GM10266 (cell line): ENCODE data around the gene CCDC68.

Experiments
- DNase-seq: peaks from one replicate; pipeline ENCODE4 v3.0.0; 2012; ENCODE audit errors: extremely low spot score
- TF ChIP-seq, protein P1 (sequence below): IDR thresholded peaks from 2 replicates; pipeline ENCODE4 v1.5.1; 2012; ENCODE audit warnings: mild to moderate bottlenecking, low read depth; ENCODE audit not compliant: control insufficient read depth, insufficient read depth; ENCODE audit errors: missing control alignments

The CCDC68 gene

DNA sequence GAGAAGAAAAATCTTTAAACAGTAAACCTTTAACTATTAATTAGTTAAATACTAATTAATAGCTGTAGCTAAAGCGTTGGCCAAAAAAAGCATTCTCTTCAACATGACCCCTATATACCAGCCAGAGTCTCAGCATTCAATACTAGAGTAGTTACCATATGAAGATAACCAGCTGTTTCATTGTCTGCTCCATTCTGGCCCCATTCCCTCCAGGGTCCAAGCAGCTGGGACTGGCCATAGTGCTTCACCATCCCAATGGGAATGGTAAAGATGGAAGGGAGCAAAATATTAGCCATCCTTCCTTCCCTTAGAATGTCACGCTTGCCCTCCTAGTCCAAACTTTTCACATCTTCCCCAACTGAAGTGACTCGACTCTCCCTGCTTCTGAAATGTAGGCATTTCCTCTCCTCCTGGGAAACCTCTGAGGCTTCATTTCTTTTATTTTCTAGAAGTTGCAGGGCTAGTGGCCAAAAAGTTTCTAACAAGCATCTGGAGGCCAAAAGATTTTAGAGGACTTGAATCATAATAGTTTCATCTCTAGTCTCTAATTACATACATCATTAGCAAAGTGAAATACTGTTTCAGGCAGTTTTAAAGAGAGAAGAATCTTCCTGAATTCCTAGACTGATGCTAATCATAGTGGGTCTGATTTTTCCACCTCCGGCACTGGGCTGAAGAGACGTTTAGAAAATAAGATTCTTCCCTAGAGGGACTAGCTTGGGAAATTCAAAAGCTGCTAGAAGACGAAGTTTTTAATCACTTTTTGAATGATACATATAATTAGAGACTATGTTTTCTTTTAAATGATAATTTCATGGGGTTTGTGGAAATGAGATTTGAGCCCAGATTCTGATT lies 52.7 kb downstream of the CCDC68 start:
- DNase-seq, result no peak
- TF ChIP-seq, protein P1, sequence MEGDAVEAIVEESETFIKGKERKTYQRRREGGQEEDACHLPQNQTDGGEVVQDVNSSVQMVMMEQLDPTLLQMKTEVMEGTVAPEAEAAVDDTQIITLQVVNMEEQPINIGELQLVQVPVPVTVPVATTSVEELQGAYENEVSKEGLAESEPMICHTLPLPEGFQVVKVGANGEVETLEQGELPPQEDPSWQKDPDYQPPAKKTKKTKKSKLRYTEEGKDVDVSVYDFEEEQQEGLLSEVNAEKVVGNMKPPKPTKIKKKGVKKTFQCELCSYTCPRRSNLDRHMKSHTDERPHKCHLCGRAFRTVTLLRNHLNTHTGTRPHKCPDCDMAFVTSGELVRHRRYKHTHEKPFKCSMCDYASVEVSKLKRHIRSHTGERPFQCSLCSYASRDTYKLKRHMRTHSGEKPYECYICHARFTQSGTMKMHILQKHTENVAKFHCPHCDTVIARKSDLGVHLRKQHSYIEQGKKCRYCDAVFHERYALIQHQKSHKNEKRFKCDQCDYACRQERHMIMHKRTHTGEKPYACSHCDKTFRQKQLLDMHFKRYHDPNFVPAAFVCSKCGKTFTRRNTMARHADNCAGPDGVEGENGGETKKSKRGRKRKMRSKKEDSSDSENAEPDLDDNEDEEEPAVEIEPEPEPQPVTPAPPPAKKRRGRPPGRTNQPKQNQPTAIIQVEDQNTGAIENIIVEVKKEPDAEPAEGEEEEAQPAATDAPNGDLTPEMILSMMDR, result no peak

DNA sequence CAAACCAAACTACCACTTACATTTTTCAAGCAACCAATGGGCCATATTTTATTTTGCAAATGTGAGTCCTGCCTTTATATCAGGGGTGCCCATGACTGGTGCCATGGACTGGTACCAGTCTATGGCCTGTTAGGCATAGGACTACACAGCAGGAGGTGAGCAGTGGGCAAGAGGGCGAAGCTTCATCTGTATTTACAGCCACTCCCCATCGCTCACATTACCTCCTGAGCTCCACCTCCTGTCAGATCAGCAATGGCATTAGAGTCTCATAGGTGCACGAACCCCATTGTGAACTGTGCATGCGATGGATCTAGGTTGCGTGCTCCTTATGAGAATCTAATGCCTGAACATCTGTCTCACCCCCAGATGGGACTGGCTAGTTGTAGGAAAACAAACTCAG lies 53.6 kb downstream of the CCDC68 start:
- TF ChIP-seq, protein P1, result no peak
- no peak for DNase-seq

DNA sequence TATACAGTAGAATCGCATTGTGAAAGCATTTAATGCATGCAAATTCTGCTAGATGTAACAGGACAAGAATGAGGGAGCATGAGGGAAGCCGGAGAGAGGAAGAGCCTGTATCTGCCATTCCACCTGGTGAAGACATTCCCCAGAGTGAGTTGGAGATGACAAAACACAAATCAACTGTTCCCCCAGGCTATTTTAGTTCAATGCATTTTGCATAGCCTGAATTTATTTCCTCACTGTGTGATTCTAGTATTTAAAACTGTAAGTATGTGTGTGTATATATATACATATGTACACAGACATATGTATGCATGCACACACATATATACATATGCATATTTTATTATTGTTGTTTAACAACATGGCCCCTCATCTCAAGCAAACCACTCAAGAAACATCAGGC lies 54.7 kb downstream of the CCDC68 start:
- TF ChIP-seq, protein P1, result no peak
- no peak for DNase-seq

DNA sequence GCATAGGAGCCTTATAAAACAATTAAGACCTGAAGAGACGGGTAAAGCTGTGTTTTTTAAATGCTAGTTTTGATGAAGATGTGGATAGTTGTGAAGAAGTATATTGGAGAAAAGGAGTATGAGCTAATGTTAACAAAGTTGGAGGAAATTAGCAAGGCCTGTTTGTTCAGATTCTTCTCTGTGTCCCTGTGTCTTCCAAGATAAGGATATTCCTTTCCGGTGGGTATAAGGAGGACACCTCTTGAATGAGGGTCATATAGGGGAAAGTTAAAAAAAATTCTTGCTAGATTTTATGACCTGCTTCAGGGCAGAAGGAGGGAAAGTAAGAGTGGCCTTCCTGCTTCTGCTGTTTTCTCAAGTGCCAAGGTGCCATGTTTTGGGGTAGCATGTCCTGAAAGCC lies 59.0 kb downstream of the CCDC68 start:
- no peak for DNase-seq
- TF ChIP-seq, protein P1, result no peak

DNA sequence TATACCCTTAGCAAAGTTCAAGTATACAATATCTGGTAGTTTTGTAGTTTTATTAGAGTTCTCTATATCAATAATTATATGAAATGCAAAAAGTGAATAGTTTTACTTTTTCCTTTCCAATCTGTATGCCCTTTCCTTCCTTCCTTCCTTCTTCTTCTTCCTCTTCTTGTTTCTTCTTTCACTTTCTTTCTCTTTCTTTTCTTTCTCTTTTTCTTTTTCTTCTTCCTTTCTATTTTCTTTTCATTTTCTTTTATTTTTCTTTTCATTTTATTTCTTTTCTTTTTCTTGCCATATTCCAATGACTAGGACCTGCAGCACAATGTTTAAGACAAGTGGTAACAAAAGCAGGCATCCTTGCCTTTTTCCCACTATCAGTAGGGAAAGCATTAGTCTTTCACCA lies 59.8 kb downstream of the CCDC68 start:
- TF ChIP-seq, protein P1, result no peak
- DNase-seq, result no peak

DNA sequence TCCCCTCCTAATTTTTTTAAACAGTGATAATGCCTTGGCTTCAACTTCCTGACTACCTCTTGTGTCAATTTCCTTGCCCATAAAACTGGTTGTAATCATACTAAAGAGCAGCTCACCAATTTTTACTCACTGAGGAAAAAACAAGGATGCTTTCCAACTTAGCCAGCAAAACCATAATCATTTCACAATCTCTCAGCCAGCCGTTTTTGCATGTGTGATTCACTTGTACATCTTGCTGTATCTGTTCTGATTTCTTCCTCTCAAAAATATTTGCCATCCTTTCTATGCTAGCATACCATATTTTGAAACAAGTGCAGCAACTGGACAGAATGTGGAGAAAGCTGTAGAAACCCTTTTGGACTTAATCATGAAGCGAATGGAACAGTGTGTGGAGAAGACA lies 70.3 kb downstream of the CCDC68 start:
- DNase-seq, result no peak

DNA sequence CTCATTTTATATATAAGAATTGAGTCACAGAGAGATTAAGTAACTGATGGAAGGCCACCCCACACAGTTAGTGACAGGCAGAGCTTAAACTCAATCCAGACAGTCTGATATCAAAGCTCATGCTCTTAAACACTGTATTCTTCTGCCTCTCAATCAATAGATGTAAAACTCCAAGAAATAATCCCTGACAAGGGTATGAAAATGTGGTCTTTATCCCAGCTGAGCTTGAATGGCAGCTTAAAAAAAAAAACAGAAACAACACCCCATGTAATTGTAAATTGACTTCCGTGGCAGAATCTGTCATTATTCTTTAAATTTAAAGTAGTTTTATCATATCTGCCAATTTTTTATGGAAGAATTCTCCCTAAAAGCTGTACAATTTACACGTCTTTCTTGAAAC lies 70.9 kb downstream of the CCDC68 start:
- TF ChIP-seq, protein P1, result no peak
- no peak for DNase-seq

More for the DNA sequence above, 70.3 kb downstream of the CCDC68 start:
- TF ChIP-seq, protein P1, result no peak
